Transverse colon (tissue), 4 donors: ENCODE measurements around the gene SLC38A10. TPM values are rescaled to one million over a fixed set of nuclear protein-coding genes. Genes with fewer than 3 reads are reported as not detected.

Source experiments
- DNase-seq: peaks from one replicate; pipeline ENCODE4 v3.0.0-alpha.2; 2019
- H3K27ac ChIP-seq, 4 donors: fragments of 200-600 bp; sonication (generic); 2 replicates each; pipeline ENCODE4 v1.5.1; 2016 to 2018; ENCODE audit warnings: inconsistent platforms in 4 of 4
- H3K27me3 ChIP-seq: fragments of 200-600 bp; sonication (generic); 2 replicates; pipeline ENCODE4 v1.5.1; 2017; ENCODE audit warnings: inconsistent platforms
- H3K36me3 ChIP-seq, 4 donors: fragments of 200-600 bp; sonication (generic); 2 replicates each; pipeline ENCODE4 v1.5.1; 2017 to 2019; ENCODE audit warnings: inconsistent platforms in 4 of 4
- H3K4me1 ChIP-seq, 4 donors: fragments of 200-600 bp; sonication (generic); 2 replicates each; pipeline ENCODE4 v1.5.1; 2017 to 2020; ENCODE audit warnings: inconsistent platforms in 4 of 4
- H3K4me3 ChIP-seq, 4 donors: fragments of 200-600 bp; sonication (generic); 1 replicate in 1 of 4; 2 replicates in 3 of 4; pipeline versions ENCODE4 v1.5.1 to v1.6.1; 2017 to 2019; ENCODE audit warnings: inconsistent platforms in 4 of 4
- H3K9me3 ChIP-seq, 2 donors: fragments of 200-600 bp; sonication (generic); 2 replicates each; pipeline ENCODE4 v1.5.1; 2017 to 2019; ENCODE audit warnings: inconsistent platforms in 2 of 2
- CTCF ChIP-seq, 5 experiments: fragments of 200-600 bp in 3 of 5; fragments of 450-650 bp in 2 of 5; sonication (generic) in 3 of 5; IDR thresholded peaks; 1 replicate in 2 of 5; 2 replicates in 3 of 5; pipeline ENCODE4 v1.5.1; 2016 to 2017; ENCODE audit warnings: antibody characterized with exemption in 5 of 5, inconsistent platforms in 3 of 5, mild to moderate bottlenecking in 2 of 5, moderate library complexity in 1 of 5
- EP300 ChIP-seq: sonication (generic); formaldehyde crosslinking; IDR thresholded peaks from one replicate; pipeline ENCODE4 v1.6.1; 2017; ENCODE audit warnings: antibody characterized with exemption, low read depth
- POLR2A ChIP-seq: fragments of 450-650 bp; IDR thresholded peaks from one replicate; pipeline ENCODE4 v1.6.1; 2016; ENCODE audit warnings: antibody characterized with exemption, mild to moderate bottlenecking, moderate library complexity
- POLR2AphosphoS5 ChIP-seq, 3 donors: sonication (generic); formaldehyde crosslinking; IDR thresholded peaks; one replicate each; pipeline ENCODE4 v1.6.1; 2016; ENCODE audit warnings: antibody characterized with exemption in 3 of 3
- WGBS, 2 donors: methylation state at CpG; one replicate each; pipeline ENCODE4 v1.1.5; 2018; ENCODE audit warnings: low coverage in 1 of 2; 5-methylcytosine and 5-hydroxymethylcytosine counted together
- in situ Hi-C, 4 donors: fragments of 200-750 bp; cut with MboI; loops; one replicate each; pipeline versions ENCODE4 v1.15.0 to v1.15.1; 2017; ENCODE audit warnings: low sequenced_read_pairs in 3 of 4, low pct_ligation_motif_present in 1 of 4, low pct_unique_long_range_greater_than_20kb in 1 of 4
- intact Hi-C: fragments of 100-400 bp; cut with DNase I; formaldehyde crosslinking; loops from one replicate; pipeline ENCODE4 v1.15.1; 2023; ENCODE audit warnings: low total_unique reads
- total RNA-seq, 4 donors: library from RNA; depleted of rRNA; stranded (reverse); fragments of >200 nt; gene quantifications; one replicate each; pipeline ENCODE4 v1.1.0, GENCODE V29; 2016

SLC38A10 gene
- total RNA-seq, 4 donors from 2014 or later = 94.9 to 113 (median 98.9) TPM

- in situ Hi-C loops = no loop called here
- no peak for DNase-seq
- TF ChIP-seq POLR2A (no peak), EP300 (no peak), CTCF (IDR thresholded peaks at IDR 0.05) (no peak), POLR2AphosphoS5 (IDR thresholded peaks at IDR 0.05) (no peak)
- no peaks in the 10 kb centered on the region for H3K27me3 ChIP-seq
- no peaks in the 10 kb centered on the region for H3K4me1 ChIP-seq
- no peaks in the 10 kb centered on the region for H3K36me3 ChIP-seq
- intact Hi-C loops = no loop called here
- H3K9me3 ChIP-seq = no peaks in the 10 kb centered on the region
- WGBS, 2 donors = 96% methylated on average over 13 of the region's 14 CpGs; no CpG with 5 or more reads in 1 of the 2 donors
- H3K4me3 ChIP-seq = no peak overlapping the region
- no peak overlapping the region for H3K27ac ChIP-seq
Observed at GRCh38 chr17:81195941-81196495, 99.1 kb downstream of the SLC38A10 start.

Other genes starting within 250 kb of the SLC38A10 start
- not detected for gene PVALEF, start 129.8 kb downstream of the SLC38A10 start, total RNA-seq
- 10 to 100 TPM in 1 of 4 donors, 1 to 10 TPM in 3; 1.7 to 21.3 (median 8.6) TPM for gene AATK, start 129.1 kb downstream of the SLC38A10 start, total RNA-seq
- gene CEP131, start 72.3 kb downstream of the SLC38A10 start, total RNA-seq = 10 to 100 TPM in 1 of 4 donors, 1 to 10 TPM in 3; 5.7 to 21.3 (median 6.8) TPM
- 100 to 1,000 TPM in 2 of 4 donors, 10 to 100 TPM in 2; 61.2 to 336 (median 121) TPM for gene TEPSIN, start 56.3 kb downstream of the SLC38A10 start, total RNA-seq
- gene NDUFAF8, start 56.0 kb downstream of the SLC38A10 start, total RNA-seq = 10 to 100 TPM in 3 of 4 donors, not detected in 1; 22.3 to 35.4 (median 29.9) TPM
- gene BAHCC1, start 100.2 kb upstream of the SLC38A10 start, total RNA-seq = 100 to 1,000 TPM in 1 of 4 donors, 10 to 100 TPM in 2, 1 to 10 TPM in 1; 8.7 to 133 (median 12.4) TPM
- gene ACTG1, start 217.5 kb upstream of the SLC38A10 start, total RNA-seq = 1,000 to 10,000 TPM; 2,099 to 4,882 (median 4,009) TPM
- gene FSCN2, start 233.1 kb upstream of the SLC38A10 start, total RNA-seq = 10 to 100 TPM in 2 of 4 donors, 1 to 10 TPM in 2; 2.3 to 36.4 (median 17.2) TPM